Central memory CD8-positive, alpha-beta T cell (primary cell): Measurements from ENCODE around the gene RAI14.
"Not testable (repeated sequence)": the region's sequence is repeated elsewhere in the genome, so short reads cannot be mapped to it uniquely, and the experiment has no call there.

Experiments
- ATAC-seq: fragments of 150-1000 bp; cut with Tn5 transposase; replicated peaks from 2 replicates; pipeline ENCODE4 v1.10.0; 2022; ENCODE audit warnings: mild to moderate bottlenecking, moderate FRiP score, moderate number of reproducible peaks; ENCODE audit not compliant: poor library complexity, severe bottlenecking; ENCODE audit errors: extremely low read depth
- DNase-seq, 2 donors: peaks; one replicate each; pipeline ENCODE4 v3.0.0; 2021; ENCODE audit warnings: low spot score in 2 of 2
- H3K27ac Mint-ChIP-seq: one replicate; pipeline ENCODE4 v1.8.0; 2022; ENCODE audit warnings: low read depth, mild to moderate bottlenecking, moderate library complexity, mixed read lengths
- H3K27me3 Mint-ChIP-seq: one replicate; pipeline ENCODE4 v1.8.0; 2022; ENCODE audit warnings: mixed read lengths
- H3K36me3 Mint-ChIP-seq: one replicate; pipeline ENCODE4 v1.8.0; 2022; ENCODE audit warnings: mild to moderate bottlenecking, moderate library complexity, mixed read lengths; ENCODE audit not compliant: insufficient read depth
- H3K4me1 Mint-ChIP-seq: one replicate; pipeline ENCODE4 v1.8.0; 2022; ENCODE audit warnings: mixed read lengths
- H3K4me3 Mint-ChIP-seq: one replicate; pipeline ENCODE4 v1.8.0; 2022; ENCODE audit warnings: mild to moderate bottlenecking, moderate library complexity, mixed read lengths
- H3K9me3 Mint-ChIP-seq: one replicate; pipeline ENCODE4 v1.8.0; 2022; ENCODE audit warnings: mixed read lengths

Gene RAI14

DNA sequence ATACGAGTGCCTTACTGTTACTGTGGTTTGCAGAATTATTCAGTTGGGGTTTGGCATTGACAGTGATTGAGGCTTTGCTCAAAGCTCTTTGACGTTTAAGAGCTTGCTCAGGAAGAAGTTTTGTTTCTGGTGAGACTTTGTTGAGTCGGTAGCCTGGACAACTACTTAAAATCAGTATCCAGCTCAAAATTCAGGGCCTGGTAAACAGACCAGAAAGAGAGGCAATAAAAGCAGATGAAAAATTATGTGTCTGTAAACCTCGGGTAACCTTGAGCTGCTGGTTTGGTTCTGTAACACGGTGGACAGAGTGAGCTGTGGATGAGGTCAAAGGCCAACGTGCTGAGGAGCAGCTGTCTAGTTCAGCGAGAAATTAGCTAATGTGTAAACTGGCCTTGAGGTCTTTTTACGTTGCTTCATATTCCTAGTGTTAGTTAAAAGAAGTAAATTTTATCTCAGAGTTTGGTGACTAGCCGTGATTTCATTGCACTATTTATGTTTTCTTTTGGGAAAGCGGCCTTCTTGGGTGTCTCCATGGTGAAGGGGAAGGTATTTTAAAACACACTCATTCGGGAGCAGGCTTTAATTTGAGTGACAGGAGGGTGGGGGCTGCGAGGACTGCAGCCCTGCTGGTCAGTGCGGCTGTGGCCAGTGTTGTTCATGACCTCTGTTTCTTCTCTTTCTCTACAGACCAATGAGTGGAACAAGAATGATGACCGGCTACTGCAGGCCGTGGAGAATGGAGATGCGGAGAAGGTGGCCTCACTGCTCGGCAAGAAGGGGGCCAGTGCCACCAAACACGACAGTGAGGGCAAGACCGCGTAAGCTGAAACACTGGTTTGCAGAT lies 100.9 kb downstream of the RAI14 start:
- H3K36me3 Mint-ChIP-seq, result peaks cover 2% of the 10 kb centered on the region
- H3K27ac Mint-ChIP-seq, result no peak overlapping the region
- no peaks in the 10 kb centered on the region for H3K4me1 Mint-ChIP-seq
- ATAC-seq (no peak), DNase-seq (no peak)
- no peak overlapping the region for H3K4me3 Mint-ChIP-seq
- H3K27me3 Mint-ChIP-seq, result peaks cover 16% of the 10 kb centered on the region
- no peaks in the 10 kb centered on the region for H3K9me3 Mint-ChIP-seq

- H3K4me1 Mint-ChIP-seq, result no peaks in the 10 kb centered on the region
- ATAC-seq (no peak), DNase-seq (no peak)
- no peaks in the 10 kb centered on the region for H3K9me3 Mint-ChIP-seq
- no peak overlapping the region for H3K27ac Mint-ChIP-seq
- no peak overlapping the region for H3K4me3 Mint-ChIP-seq
- H3K27me3 Mint-ChIP-seq, result peaks cover under 1% of the 10 kb centered on the region
- peaks cover 2% of the 10 kb centered on the region for H3K36me3 Mint-ChIP-seq
Measured at GRCh38 chr5:34758514-34758913, 102.4 kb downstream of the RAI14 start.

DNA sequence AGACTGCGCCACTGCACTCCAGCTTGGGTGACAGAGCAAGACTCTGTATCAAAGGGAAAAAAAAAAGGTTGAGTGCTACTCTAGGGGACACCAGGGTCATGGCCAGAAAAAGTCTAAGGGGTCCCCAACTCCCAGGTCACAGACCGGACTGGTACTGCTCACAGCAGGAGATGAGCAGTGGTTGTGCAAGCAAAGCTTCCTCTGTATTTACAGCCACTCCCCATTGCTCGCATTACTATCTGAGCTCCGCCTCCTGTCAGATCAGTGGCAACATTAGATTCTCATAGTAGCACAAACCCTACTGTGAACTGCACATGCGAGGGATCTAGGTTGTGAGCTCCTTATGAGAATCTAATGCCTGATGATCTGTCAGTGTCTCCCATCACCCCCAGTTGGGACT lies 103.1 kb downstream of the RAI14 start:
- H3K9me3 Mint-ChIP-seq, H3K27me3 Mint-ChIP-seq, H3K4me1 Mint-ChIP-seq, ATAC-seq, DNase-seq, H3K27ac Mint-ChIP-seq, H3K4me3 Mint-ChIP-seq, H3K36me3 Mint-ChIP-seq: not testable (repeated sequence)

DNA sequence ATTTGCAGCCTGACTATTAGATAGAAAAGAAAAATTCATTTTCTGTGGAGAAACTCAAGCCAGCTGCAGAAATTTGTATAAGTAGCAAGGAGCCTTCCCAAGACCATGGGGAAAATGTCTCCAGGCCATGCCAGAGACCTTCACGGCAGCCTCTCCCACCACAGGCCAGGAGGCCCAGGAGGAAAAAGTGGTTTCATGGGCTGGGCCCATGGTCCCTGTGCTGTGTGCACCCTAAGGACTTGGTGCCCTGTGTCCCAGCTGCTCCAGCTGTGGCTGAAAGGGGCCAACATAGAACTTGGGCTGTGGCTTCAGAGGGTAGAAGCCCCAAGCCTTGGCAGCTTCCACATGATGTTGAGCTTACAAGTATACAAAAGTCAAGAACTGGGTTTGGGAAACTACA lies 109.5 kb downstream of the RAI14 start:
- no peak overlapping the region for H3K4me3 Mint-ChIP-seq
- ATAC-seq (no peak), DNase-seq (no peak)
- H3K9me3 Mint-ChIP-seq, result no peaks in the 10 kb centered on the region
- H3K27ac Mint-ChIP-seq, result no peak overlapping the region
- H3K4me1 Mint-ChIP-seq, result no peaks in the 10 kb centered on the region
- peaks cover 26% of the 10 kb centered on the region for H3K27me3 Mint-ChIP-seq
- no peaks in the 10 kb centered on the region for H3K36me3 Mint-ChIP-seq

- no peak overlapping the region for H3K4me3 Mint-ChIP-seq
- DNase-seq, result no peak
- H3K4me1 Mint-ChIP-seq, result no peaks in the 10 kb centered on the region
- peaks cover 37% of the 10 kb centered on the region for H3K27me3 Mint-ChIP-seq
- no peaks in the 10 kb centered on the region for H3K9me3 Mint-ChIP-seq
- no peaks in the 10 kb centered on the region for H3K36me3 Mint-ChIP-seq
- ATAC-seq, result no peak
- no peak overlapping the region for H3K27ac Mint-ChIP-seq
Measured at GRCh38 chr5:34767180-34767579, 111.1 kb downstream of the RAI14 start.

- H3K36me3 Mint-ChIP-seq, result no peaks in the 10 kb centered on the region
- H3K4me3 Mint-ChIP-seq, result no peak overlapping the region
- no peaks in the 10 kb centered on the region for H3K4me1 Mint-ChIP-seq
- ATAC-seq (no peak), DNase-seq (no peak)
- peaks cover 49% of the 10 kb centered on the region for H3K27me3 Mint-ChIP-seq
- no peak overlapping the region for H3K27ac Mint-ChIP-seq
- no peaks in the 10 kb centered on the region for H3K9me3 Mint-ChIP-seq
Measured at GRCh38 chr5:34770486-34770885, 114.4 kb downstream of the RAI14 start.

GRCh38 chr5:34771076-34771475 lies 114.9 kb downstream of the RAI14 start:
- no peak overlapping the region for H3K4me3 Mint-ChIP-seq
- no peak for DNase-seq
- peaks cover 49% of the 10 kb centered on the region for H3K27me3 Mint-ChIP-seq
- no peaks in the 10 kb centered on the region for H3K4me1 Mint-ChIP-seq
- no peak for ATAC-seq
- no peak overlapping the region for H3K27ac Mint-ChIP-seq
- H3K36me3 Mint-ChIP-seq, result no peaks in the 10 kb centered on the region
- H3K9me3 Mint-ChIP-seq, result no peaks in the 10 kb centered on the region

DNA sequence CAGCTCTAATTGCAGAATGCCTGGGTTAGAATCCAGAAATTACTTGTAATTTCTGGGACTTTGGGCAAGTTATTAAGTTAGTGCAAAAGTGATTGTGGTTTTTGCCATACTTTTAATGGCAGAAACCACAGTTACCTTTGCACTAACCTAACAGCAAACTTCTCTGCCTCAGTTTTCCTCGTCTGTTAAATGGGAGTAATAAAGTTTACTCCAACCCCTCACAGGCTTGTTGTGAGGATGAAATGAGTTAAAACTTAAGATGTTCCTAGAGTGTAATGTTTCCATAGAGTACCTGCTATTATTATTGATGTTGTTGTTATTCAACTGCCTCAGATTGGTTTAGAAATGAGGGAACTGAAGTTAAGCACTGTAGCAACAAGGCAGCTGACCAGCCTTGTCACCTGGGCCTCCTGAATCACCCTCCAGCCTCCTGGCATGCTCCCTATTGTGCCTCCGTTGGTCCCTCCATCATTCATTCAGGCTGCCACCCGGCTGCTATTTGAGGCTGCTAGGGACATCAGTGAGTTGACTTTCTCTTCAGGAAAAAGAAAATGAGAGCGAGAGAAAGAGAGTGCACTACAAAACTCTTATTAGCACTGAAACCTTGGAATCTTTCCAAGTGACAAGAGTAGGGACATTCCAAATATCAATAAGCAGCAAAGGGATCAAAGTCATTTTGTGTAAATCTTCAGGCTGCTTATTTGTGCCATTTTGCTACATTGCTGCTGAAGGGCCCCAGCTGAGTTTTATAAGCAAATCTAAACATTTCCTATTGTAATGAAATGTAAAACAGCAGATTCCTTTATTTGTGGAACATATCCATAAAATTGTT lies 116.4 kb downstream of the RAI14 start:
- Mint-ChIP-seq H3K36me3 (no peaks in the 10 kb centered on the region), H3K27ac (no peak overlapping the region), H3K27me3 (peaks cover 49% of the 10 kb centered on the region), H3K4me3 (no peak overlapping the region), H3K4me1 (no peaks in the 10 kb centered on the region), H3K9me3 (no peaks in the 10 kb centered on the region)
- ATAC-seq, result no peak
- DNase-seq, result no peak

DNA sequence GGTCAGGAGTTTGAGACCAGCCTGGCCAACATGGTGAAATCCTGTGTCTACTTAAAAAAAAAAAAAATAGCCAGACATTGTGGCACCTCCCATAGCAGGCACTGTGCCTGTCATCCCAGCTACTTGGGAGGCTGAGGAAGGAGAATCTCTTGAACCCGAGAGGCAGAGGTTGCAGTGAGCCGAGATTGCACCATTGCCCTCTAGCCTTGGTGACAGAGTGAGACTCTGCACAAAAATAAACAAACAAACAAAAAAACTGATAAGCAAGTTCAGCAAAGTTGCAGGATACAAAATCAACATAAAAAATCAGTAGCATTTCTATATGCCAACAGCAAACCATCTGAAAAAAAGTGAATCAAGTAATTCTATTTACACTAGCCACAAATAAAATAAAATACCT lies 118.0 kb downstream of the RAI14 start:
- no peak for ATAC-seq
- no peaks in the 10 kb centered on the region for H3K9me3 Mint-ChIP-seq

DNA sequence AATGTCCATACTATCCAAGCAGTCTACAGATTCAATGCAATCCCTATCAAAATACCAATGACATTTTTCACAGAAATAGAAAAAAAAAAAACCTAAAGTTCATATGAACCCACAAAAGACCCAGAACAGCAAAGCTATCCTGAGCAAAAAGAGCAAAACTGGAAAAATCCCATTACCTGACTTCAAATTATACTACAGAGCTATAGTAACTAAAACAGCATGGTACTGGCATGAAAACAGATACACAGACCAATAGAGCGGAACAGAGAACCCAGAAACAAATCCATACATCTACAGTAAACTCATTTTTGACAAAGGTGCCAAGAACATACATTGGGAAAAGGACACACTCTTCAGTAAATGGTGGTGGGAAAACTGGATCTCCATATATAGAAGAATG lies 118.5 kb downstream of the RAI14 start:
- H3K4me3 Mint-ChIP-seq, result not testable (repeated sequence)

More for the DNA sequence above, 118.0 kb downstream of the RAI14 start:
- H3K27me3 Mint-ChIP-seq, result peaks cover 49% of the 10 kb centered on the region
- no peak overlapping the region for H3K27ac Mint-ChIP-seq
- no peak for DNase-seq
- H3K36me3 Mint-ChIP-seq, result no peaks in the 10 kb centered on the region
- H3K4me3 Mint-ChIP-seq, result no peak overlapping the region
- no peaks in the 10 kb centered on the region for H3K4me1 Mint-ChIP-seq

DNA sequence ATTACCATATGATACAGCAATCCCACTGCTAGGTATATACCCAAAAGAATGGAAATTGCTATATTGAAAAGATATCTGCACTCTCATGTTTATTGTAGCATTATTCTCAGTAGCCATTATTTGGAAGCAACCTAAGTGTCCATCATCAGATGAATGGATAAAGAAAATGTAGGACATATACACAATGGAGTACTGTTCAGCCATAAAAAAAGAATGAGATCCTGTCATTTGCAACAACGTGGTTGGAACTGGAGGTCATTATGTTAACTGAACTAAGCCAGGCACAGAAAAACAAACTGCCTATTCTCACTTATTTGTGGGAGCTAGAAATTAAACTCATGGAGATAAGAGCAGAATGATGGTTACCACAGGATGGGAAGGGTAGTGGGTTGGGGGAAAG lies 119.8 kb downstream of the RAI14 start:
- Mint-ChIP-seq H3K4me3 (no peak overlapping the region), H3K4me1 (no peaks in the 10 kb centered on the region), H3K36me3 (no peaks in the 10 kb centered on the region), H3K27me3 (peaks cover 38% of the 10 kb centered on the region), H3K9me3 (no peaks in the 10 kb centered on the region), H3K27ac (no peak overlapping the region)
- no peak for DNase-seq
- ATAC-seq, result no peak

More for the DNA sequence above, 118.5 kb downstream of the RAI14 start:
- not testable (repeated sequence) for ATAC-seq, DNase-seq, H3K36me3 Mint-ChIP-seq, H3K9me3 Mint-ChIP-seq, H3K4me1 Mint-ChIP-seq, H3K27ac Mint-ChIP-seq
- peaks cover 49% of the 10 kb centered on the region for H3K27me3 Mint-ChIP-seq

DNA sequence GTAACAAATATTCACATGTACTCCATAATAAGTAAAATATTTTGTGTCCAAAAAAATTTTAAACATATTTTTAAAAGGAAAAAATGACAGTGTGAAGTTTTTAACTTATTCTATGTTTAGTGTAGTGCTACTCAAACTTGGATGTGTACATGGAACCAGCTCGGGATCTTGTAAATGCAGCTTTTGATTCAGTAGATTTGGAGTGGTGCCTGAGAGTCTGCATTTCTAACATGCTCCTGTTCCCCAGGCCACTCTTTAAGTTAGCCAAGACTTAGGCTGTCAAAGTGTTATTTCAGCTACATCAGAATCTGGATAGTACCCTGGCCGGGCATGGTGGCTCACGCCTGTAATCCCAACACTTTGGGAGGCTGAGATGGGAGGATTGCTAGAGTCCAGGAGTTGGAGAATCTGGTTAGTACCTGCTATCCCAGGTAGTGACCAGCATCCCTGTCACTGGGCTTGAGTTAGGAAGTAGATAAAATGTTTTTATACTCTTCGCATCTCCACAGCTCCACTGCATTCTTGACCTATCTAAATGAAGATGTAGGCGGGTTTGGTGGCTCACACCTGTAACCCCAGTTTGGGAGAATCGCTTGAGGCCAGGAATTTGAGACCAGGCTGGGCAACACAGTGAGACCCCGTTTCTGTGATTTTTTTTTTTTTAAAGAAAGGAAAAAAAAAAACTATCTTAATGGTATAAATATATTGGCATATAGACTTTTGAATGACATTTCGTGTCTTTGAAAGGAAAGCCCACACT lies 122.1 kb downstream of the RAI14 start:
- Mint-ChIP-seq H3K36me3 (no peaks in the 10 kb centered on the region), H3K9me3 (peaks cover 11% of the 10 kb centered on the region), H3K4me3 (no peak overlapping the region), H3K27ac (no peak overlapping the region), H3K27me3 (peaks cover 19% of the 10 kb centered on the region), H3K4me1 (no peaks in the 10 kb centered on the region)
- DNase-seq (no peak), ATAC-seq (no peak)
